ENCODE results near the gene LARGE2.

Gene LARGE2

DNA sequence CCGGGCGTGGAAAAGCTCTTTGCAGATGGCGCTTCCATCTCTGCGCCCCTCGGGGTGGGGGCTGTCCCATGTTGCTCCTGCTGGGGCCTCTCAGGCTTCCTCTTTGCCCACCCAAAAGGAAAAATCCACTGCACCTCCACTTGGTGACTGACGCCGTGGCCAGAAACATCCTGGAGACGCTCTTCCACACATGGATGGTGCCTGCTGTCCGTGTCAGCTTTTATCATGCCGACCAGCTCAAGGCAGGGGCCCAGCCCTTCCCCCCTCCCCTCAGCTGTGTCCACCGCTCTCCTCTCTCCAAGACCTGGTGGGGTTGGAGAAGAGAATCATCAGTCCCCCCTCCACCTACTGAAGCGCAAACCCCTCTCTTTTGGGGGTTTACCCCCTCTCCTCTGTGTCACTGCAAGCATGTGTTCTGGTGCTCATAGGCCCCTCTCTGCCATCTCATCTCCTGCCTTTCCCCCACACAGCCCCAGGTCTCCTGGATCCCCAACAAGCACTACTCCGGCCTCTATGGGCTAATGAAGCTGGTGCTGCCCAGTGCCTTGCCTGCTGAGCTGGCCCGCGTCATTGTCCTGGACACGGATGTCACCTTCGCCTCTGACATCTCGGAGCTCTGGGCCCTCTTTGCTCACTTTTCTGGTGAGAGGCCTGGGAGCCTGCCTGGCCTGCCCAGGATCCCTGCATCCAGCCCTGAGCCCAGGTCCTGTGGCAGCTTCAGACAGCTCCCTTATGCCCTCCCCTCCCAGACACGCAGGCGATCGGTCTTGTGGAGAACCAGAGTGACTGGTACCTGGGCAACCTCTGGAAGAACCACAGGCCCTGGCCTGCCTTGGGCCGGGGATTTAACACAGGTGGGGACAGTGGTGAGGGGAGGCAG, 1.8 kb downstream of the LARGE2 start:
- no peak for TF ChIP-seq CTCF (IDR thresholded peaks at IDR 0.05; ENCODE audit: low read depth, low read length, poor library complexity, severe bottlenecking)
- Histone ChIP-seq H3K9me3 (ENCODE audit: control insufficient read depth, insufficient read depth, low read length) (no peaks in the 10 kb centered on the region), H3K27me3 (ENCODE audit: control insufficient read depth, low read length) (peaks cover 6% of the 10 kb centered on the region), H3K36me3 (ENCODE audit: control insufficient read depth, low read length) (peaks cover 42% of the 10 kb centered on the region), H3K4me3 (ENCODE audit: low read length) (peak overlapping the region; percentile 90), H3K79me2 (ENCODE audit: control insufficient read depth, low read length) (peaks cover 50% of the 10 kb centered on the region), H3K4me2 (ENCODE audit: low read length) (peak overlapping the region; percentile 95), H3F3A (ENCODE audit: control insufficient read depth, insufficient read depth) (peaks cover 20% of the 10 kb centered on the region), H3K9me2 (replicated peaks; ENCODE audit: control insufficient read depth, low read length) (no peaks in the 10 kb centered on the region), H4K20me1 (ENCODE audit: control insufficient read depth, insufficient read depth, low read depth, low read length) (0 out of 2 replicates have a peak, but pooled peaks cover 3% of the 10 kb centered on the region), H3K27ac (ENCODE audit: low read depth, low read length) (peak overlapping the region; percentile 66), H3K4me1 (ENCODE audit: control insufficient read depth, low read length) (peaks cover 86% of the 10 kb centered on the region)

DNA sequence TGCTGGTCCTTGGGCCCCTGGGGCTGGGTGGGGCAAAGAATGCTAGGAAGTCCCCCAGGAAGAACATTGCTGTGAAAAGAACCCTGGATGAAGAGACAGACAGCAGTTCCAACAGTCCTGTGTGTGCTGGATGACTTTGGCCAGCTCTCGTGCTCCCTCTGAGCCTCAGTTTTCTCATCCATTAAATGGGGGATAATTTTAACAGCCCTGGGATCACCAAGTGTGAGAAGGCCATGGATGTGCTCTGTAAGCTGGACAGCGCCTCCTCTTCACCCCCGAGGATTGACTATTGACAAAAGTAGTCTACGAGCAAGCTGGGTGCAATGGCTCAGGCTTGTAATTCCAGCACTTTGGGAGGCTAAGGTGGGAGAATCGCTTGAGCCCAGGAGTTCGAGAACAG, 2.5 kb downstream of the LARGE2 start:
- no peak for TF ChIP-seq EZH2phosphoT487 (IDR thresholded peaks at IDR 0.05; ENCODE audit: borderline replicate concordance, low read length)
- Histone ChIP-seq H3K79me2 (ENCODE audit: control insufficient read depth, low read length) (peaks cover 53% of the 10 kb centered on the region), H3K27me3 (ENCODE audit: control insufficient read depth, low read length) (peaks cover 6% of the 10 kb centered on the region), H3F3A (ENCODE audit: control insufficient read depth, insufficient read depth) (peaks cover 24% of the 10 kb centered on the region), H3K4me1 (ENCODE audit: control insufficient read depth, low read length) (peaks cover 86% of the 10 kb centered on the region), H3K27ac (ENCODE audit: low read depth, low read length) (no peak overlapping the region), H3K4me2 (ENCODE audit: low read length) (peak overlapping the region; percentile 95), H3K9me3 (ENCODE audit: control insufficient read depth, insufficient read depth, low read length) (no peaks in the 10 kb centered on the region), H3K36me3 (ENCODE audit: control insufficient read depth, low read length) (peaks cover 42% of the 10 kb centered on the region), H3K4me3 (ENCODE audit: low read length) (peak overlapping the region; percentile 90; the same call in 1 of the 2 replicates), H3K9me2 (replicated peaks; ENCODE audit: control insufficient read depth, low read length) (no peaks in the 10 kb centered on the region), H4K20me1 (ENCODE audit: control insufficient read depth, insufficient read depth, low read depth, low read length) (0 out of 2 replicates have a peak, but pooled peaks cover 3% of the 10 kb centered on the region)

GRCh38 chr11:45925550-45925949, 3.1 kb downstream of the LARGE2 start:
- TF ChIP-seq EZH2phosphoT487 (IDR thresholded peaks at IDR 0.05; ENCODE audit: borderline replicate concordance, low read length) (no peak), CTCF (IDR thresholded peaks at IDR 0.05; ENCODE audit: low read depth, low read length, poor library complexity, severe bottlenecking) (no peak)
- Histone ChIP-seq H3K27me3 (ENCODE audit: control insufficient read depth, low read length) (peaks cover 6% of the 10 kb centered on the region), H3K9me3 (ENCODE audit: control insufficient read depth, insufficient read depth, low read length) (no peaks in the 10 kb centered on the region), H3K4me3 (ENCODE audit: low read length) (no peak overlapping the region), H3K4me2 (ENCODE audit: low read length) (no peak overlapping the region), H3K9me2 (replicated peaks; ENCODE audit: control insufficient read depth, low read length) (no peaks in the 10 kb centered on the region), H3F3A (ENCODE audit: control insufficient read depth, insufficient read depth) (peaks cover 25% of the 10 kb centered on the region), H3K36me3 (ENCODE audit: control insufficient read depth, low read length) (peaks cover 42% of the 10 kb centered on the region), H3K4me1 (ENCODE audit: control insufficient read depth, low read length) (peaks cover 86% of the 10 kb centered on the region), H4K20me1 (ENCODE audit: control insufficient read depth, insufficient read depth, low read depth, low read length) (0 out of 2 replicates have a peak, but pooled peaks cover 3% of the 10 kb centered on the region), H3K27ac (ENCODE audit: low read depth, low read length) (no peak overlapping the region), H3K79me2 (ENCODE audit: control insufficient read depth, low read length) (peaks cover 53% of the 10 kb centered on the region)

GRCh38 chr11:45926001-45926401, 3.5 kb downstream of the LARGE2 start:
- Histone ChIP-seq H3K27me3 (ENCODE audit: control insufficient read depth, low read length) (peaks cover 6% of the 10 kb centered on the region), H3K4me1 (ENCODE audit: control insufficient read depth, low read length) (peaks cover 86% of the 10 kb centered on the region), H4K20me1 (ENCODE audit: control insufficient read depth, insufficient read depth, low read depth, low read length) (0 out of 2 replicates have a peak, but pooled peaks cover 3% of the 10 kb centered on the region), H3K9me2 (replicated peaks; ENCODE audit: control insufficient read depth, low read length) (no peaks in the 10 kb centered on the region), H3K9me3 (ENCODE audit: control insufficient read depth, insufficient read depth, low read length) (no peaks in the 10 kb centered on the region), H3K4me2 (ENCODE audit: low read length) (no peak overlapping the region), H3K4me3 (ENCODE audit: low read length) (no peak overlapping the region), H3K27ac (ENCODE audit: low read depth, low read length) (no peak overlapping the region), H3K79me2 (ENCODE audit: control insufficient read depth, low read length) (peaks cover 54% of the 10 kb centered on the region), H3F3A (ENCODE audit: control insufficient read depth, insufficient read depth) (peaks cover 23% of the 10 kb centered on the region), H3K36me3 (ENCODE audit: control insufficient read depth, low read length) (peaks cover 44% of the 10 kb centered on the region)
- TF ChIP-seq EZH2phosphoT487 (IDR thresholded peaks at IDR 0.05; ENCODE audit: borderline replicate concordance, low read length): no peak
- no peak for TF ChIP-seq CTCF (IDR thresholded peaks at IDR 0.05; ENCODE audit: low read depth, low read length, poor library complexity, severe bottlenecking)

Data from DOHH2 (cell line).